Stimulated activated CD8-positive, alpha-beta memory T cell treated with anti-CD3 and anti-CD28 coated beads, Interleukin-12 subunit alpha, Interleukin-12 subunit beta, amount 100 ng/mL, for 24 hours (primary cell): ENCODE results near the gene ITGA8.
"Not testable (repeated sequence)": the region's sequence is repeated elsewhere in the genome, so short reads cannot be mapped to it uniquely, and the experiment has no call there.

Experiments
- DNase-seq: peaks from one replicate; pipeline ENCODE4 v3.0.0-alpha.2; 2020; ENCODE audit errors: extremely low read depth

Gene ITGA8

GRCh38 chr10:15557168-15557567, 162.6 kb downstream of the ITGA8 start:
- not testable (repeated sequence) for DNase-seq

DNA sequence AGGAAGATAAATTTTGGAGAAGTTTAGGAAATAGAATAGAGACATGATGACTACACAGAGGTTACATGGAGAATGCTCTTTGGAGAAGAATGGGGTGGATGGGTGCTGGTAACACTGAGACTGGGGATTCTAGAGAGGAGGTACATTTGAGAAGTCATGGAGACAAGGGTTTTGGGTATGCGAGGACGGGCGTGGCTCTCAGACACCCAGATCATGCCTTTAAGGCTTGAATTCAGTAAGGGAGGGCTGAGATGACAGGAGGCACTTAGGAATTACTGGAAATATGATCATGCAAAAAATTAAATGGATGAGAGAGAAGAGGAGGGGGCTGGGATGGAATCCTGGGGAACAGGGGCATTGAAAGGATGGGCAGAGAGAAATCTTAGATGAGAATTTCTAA, 168.8 kb downstream of the ITGA8 start:
- no peak for DNase-seq

DNA sequence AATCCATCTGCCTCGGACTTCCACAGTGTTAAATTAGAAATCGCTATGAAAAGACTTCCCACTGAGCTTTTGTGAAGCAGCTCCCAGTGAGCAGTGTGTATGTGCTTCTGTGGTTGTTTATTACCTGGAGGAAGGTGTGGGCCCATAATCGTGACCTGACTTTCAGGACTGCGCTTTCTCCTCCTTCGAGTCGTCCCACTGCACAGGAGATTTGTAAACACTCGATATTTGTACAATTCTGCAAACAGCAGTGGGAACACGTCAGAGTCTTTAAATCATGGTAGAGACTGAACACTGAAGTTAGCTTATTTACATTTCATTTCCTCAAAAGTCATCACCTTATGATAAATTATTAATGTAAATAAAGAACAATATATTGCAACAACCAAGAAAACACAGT, 171.4 kb downstream of the ITGA8 start:
- no peak for DNase-seq

- DNase-seq: no peak
These were observed 173.1 kb downstream of the ITGA8 start for GRCh38 chr10:15546606-15547005.

DNA sequence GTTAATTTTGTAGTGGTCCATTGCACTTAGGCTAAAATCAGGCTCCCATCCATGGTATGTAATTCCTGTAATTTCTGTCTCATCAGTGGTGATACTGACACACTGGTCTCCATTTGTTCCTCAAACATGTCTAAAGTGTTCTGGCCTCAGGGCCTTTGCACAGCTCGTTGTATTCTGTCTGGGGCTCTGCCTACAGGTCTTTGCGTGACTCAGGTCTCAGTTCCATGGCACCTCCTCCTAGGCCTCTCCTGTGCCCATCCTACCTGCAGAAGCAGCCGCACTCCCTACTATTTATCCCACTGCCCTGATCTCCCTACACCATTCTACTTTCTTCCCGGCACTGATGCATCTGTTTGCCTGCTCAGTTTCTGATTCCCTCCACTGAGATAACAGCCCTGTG, 173.8 kb downstream of the ITGA8 start:
- no peak for DNase-seq

- DNase-seq: no peak
These were observed 174.5 kb downstream of the ITGA8 start for GRCh38 chr10:15545266-15545665.

DNA sequence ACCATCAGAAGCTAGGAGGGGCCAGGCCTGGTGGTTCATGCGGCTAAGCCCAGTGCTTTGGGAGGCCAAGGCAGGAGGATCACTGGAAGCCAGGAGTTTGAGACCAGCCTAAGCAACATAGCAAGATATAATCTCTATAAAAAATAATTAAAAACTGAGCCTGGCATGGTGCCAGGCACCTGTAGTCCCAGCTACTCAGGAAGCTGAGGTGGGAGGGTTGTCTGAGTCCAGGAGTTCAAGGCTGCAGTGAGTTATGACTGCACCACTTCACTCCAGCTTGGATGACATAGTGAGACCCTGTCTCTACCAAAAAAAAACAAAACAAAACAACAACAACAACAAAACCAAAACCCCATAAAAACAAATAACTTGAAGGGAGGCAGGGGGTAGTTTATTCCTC, 175.7 kb downstream of the ITGA8 start:
- DNase-seq: no peak

- DNase-seq: no peak
These were observed 176.9 kb downstream of the ITGA8 start for GRCh38 chr10:15542817-15543216.

DNA sequence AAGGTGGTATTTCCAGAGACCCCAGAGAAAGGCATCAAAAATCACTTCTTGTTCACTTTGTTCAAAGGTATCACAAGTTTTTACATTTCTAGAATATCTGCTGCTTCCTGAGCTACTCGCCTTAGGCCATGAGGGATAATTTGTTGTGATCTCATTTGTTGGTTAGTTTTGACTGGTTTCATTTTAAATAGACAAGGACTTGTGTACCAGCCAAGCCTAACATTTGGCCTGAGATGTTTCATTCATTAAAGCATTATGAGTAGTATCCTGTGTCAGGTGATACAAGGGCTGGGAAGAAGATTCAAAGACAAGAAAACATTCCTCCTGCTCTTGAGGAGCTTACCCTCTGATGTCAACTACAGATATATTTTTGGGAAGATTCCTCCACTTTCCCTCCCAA, 178.3 kb downstream of the ITGA8 start:
- no peak for DNase-seq

DNA sequence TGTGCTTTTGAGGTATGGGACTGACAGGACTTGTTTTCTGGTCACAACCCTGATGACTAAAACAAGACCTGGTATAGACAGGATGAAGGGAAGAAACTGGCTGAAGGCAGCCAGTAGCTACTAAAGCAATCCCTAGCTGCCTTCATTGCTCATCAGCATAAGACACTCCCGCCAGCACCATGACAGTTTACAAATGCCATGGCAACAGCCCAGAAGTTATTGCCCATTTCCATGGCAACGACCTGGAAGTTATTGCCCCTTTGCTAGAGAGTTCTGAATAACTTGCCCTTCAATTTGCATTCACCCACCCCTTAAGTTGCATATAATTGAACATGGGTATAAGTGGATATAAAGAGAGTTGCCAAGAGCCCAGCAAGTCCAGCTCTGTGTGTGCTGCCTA, 179.0 kb downstream of the ITGA8 start:
- DNase-seq: no peak

- DNase-seq: no peak
These were observed 180.5 kb downstream of the ITGA8 start for GRCh38 chr10:15539262-15539661.

- DNase-seq: not testable (repeated sequence)
These were observed 184.7 kb downstream of the ITGA8 start for GRCh38 chr10:15534928-15535538.

DNA sequence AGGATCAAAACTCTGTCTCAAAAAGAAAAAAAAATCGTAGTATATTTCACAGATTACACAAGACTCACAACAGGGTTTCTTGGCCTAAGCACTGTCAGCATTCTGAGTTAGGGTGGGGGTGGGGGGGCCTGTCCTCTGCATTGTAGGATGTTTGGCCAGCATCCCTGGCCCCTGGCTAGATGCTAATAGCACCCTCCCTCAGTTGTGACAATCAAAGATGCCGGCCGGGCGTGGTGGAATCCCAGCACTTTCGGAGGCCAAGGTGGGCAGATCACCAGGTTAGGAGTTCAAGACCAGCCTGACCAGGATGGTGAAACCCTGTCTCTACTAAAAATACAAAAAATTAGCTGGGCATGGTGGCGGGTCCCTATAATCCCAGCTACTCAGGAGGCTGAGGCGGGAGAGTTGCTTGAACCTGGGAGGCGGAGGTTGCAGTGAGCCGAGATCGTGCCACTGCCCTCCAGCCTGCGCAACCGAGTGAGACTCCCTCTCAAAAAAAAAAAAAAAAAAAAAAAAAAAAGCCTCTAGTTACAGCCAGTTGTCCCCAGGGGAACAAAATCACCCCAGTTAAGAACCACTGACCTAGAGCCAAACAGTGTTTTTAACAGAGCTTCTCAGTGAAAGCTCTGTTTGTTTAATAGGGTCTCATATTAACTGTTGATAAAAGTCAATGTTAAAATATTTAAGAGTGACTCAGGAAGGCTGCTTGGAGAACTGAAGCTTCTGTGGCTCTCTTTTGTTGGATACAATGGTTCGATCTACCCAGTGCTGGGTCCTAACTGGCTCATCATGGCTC, 187.6 kb downstream of the ITGA8 start:
- DNase-seq: no peak

DNA sequence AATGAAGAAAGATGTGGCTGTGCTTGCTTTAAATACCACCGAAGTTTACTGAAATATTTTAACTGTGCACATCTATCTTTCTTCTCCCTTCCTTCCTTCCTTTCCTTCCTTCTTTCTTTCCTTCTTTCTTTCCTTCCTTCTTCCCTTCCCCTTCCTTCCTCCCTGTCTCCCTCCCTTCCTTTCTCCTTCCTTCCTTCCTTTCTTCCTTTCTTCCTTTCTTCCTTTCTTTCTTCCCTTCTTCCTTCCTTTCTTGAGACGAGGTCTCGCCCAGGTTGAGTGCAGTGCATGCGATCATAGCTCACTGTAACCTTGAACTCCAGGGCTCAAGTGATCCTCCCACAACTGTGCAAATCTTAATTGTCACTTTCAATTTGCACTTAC, 190.9 kb downstream of the ITGA8 start:
- no peak for DNase-seq

DNA sequence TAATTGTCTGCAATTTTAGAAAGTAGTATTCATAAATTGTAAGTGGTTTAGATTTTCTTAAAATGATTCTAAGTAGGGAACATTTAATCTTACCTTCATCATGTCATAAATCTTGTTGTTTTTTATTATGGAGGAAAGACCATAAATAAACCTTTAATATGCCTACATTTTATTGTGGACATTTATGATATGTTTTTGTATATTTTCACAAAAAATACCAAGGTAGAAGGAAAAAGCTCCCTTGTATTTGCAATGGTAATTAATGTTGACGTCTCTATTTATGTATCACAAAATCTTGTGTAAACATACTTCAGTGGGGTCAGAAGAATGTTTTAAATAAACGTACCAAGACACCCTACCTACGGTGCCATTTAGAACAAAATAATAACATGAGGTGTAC, 193.0 kb downstream of the ITGA8 start:
- no peak for DNase-seq

- DNase-seq: no peak
These were observed 198.3 kb downstream of the ITGA8 start for GRCh38 chr10:15521328-15521903.

DNA sequence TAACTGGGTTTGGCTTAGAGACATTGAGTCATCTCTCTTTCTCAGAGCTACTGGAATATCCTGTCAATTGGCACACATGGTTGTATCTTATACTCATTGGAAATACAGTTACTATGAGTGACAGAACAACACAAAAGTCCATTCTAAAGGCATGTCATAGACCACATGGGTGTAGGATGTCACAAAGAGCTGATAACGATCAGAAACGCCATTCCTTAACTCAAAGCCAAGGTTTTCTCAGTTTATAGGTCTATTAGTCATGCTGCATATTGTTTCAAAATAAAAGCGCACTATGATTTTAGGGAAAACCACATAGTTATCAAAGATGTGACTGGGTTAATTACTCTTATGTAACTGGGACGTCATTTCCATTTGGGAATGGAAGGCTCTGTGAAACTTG, 201.5 kb downstream of the ITGA8 start:
- no peak for DNase-seq

GRCh38 chr10:15516256-15517085, 203.3 kb downstream of the ITGA8 start:
- no peak for DNase-seq

GRCh38 chr10:15515202-15515601, 204.5 kb downstream of the ITGA8 start:
- DNase-seq: no peak

DNA sequence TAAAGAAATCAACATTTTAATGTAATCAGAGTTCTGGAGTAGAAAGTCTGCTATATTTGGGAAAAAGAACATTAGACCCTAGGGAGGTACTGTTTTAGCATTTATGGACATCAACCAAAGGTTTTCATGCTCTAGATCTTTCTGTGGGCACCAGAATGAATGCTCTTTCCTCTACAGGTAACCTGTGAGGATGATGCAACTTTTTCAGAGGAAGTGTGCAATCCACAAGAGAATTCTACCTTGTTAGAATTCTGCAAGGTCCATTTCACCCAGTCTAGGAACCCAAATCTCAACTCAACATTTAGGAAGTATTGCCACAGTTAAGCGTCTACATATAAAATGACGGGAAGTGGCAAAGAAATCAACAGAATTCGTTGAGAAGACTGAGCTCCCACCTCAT, 208.8 kb downstream of the ITGA8 start:
- no peak for DNase-seq

DNA sequence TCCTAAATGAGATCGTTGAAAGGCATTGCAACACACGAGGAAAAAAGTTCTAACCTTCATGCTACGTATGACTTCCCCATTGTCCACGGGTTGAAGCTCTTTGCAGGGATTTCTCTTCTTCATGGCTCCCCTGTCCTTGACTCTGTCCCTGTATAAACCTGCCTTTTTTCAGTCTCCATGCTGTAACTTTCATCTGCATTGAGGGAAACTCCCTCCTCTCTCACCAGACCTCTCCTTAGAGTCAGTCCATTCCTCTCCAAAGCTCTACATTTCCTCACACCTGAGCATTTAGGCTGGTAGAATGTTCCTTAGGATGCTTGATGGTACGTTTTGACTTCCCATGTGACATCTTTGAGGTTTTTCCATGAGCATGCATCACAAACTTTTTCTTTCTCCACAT, 214.4 kb downstream of the ITGA8 start:
- no peak for DNase-seq

- no peak for DNase-seq
These were observed 215.5 kb downstream of the ITGA8 start for GRCh38 chr10:15504101-15504840.
